Erythroblast (primary cell): ENCODE results near the gene C14orf119.

Experiments used
- GATA1 ChIP-seq: IDR thresholded peaks from 2 replicates; pipeline ENCODE4 v1.6.1; 2011; ENCODE audit warnings: low read depth, mild to moderate bottlenecking, control low read depth, low read length, moderate library complexity
- POLR2A ChIP-seq: IDR thresholded peaks from 2 replicates; pipeline ENCODE4 v1.6.1; 2011; ENCODE audit warnings: mild to moderate bottlenecking, low read length

DNA sequence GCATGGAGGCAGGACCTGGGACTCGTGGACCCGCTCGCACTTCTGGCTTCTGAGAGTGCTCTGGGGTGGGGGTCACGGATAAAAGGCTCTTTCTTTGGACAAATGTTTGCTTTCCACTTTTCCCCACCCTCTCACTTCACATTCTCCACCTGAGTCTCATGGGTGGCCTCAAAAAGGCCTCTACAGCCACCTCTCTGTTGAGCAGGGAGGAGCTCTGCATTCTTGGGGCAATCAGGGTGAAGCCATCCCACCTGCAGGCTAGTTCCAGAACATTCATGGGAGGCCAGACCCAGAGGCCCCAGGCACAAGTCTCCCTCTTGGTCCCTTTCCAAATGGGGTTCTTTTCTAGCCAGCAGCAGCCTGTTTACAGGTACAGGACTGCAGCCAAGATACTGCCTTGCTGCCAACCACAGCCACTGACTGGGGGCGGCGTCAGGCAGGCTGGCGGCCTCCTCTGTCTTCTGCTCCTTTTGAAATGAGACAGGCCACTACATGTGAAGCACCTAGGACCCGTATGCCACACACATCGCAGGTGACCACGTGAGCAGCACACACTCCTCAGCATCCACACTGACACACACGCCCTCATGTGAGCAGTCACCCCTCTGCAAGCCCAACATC is 42.0 kb downstream of the C14orf119 start:
- TF ChIP-seq POLR2A: no peak
- TF ChIP-seq GATA1: no peak
